ENCODE data around the gene MCM5. TPM values are rescaled to one million over a fixed set of nuclear protein-coding genes. Genes with fewer than 3 reads are reported as not detected.

The MCM5 gene
- total and polyA plus RNA-seq, 2 of the 13 experiments (the other 11 are each of a cell fraction or from before 2014, with no cell fraction given): 40.2 to 93.5 TPM

GRCh38 chr22:35350539-35351503 lies 49.1 kb upstream of the MCM5 start (continued):
- 0 out of 2 replicates have a peak, but pooled peaks have one; percentile 32 for TF ChIP-seq HINFP (CRISPR knock-in tag; IDR thresholded peaks at IDR 0.05; ENCODE audit: low read depth)
- 0 out of 2 replicates have a peak, but pooled peaks have one; percentile 56 for TF ChIP-seq HNRNPL (IDR thresholded peaks at IDR 0.05; ENCODE audit: low read depth, low read length)
- TF ChIP-seq ZNF235 (CRISPR knock-in tag; IDR thresholded peaks at IDR 0.05; ENCODE audit: borderline replicate concordance): no peak
- peak; percentile 79 for TF ChIP-seq ZNF574 (CRISPR knock-in tag; IDR thresholded peaks at IDR 0.05)
- TF ChIP-seq ZNF629 (CRISPR knock-in tag; conservative IDR thresholded peaks at IDR 0.05): peak; percentile 35
- TF ChIP-seq SALL1 (CRISPR knock-in tag; IDR thresholded peaks at IDR 0.05): peak; percentile 63
- no peak for TF ChIP-seq ZBTB26 (CRISPR knock-in tag; IDR thresholded peaks at IDR 0.05; ENCODE audit: borderline replicate concordance)
- TF ChIP-seq KDM3A (CRISPR knock-in tag; IDR thresholded peaks at IDR 0.05; ENCODE audit: low read depth): peak; percentile 89; the same call in 1 of the 2 replicates
- TF ChIP-seq E2F5 (CRISPR knock-in tag; conservative IDR thresholded peaks at IDR 0.05): no peak
- TF ChIP-seq ZNF674 (CRISPR knock-in tag; IDR thresholded peaks at IDR 0.05; ENCODE audit: low read depth): no peak
- 0 out of 2 replicates have a peak, but pooled peaks have one; percentile 71 for TF ChIP-seq TSC22D2 (CRISPR knock-in tag; IDR thresholded peaks at IDR 0.05; ENCODE audit: borderline replicate concordance)
- TF ChIP-seq ZNF781 (CRISPR knock-in tag; IDR thresholded peaks at IDR 0.05; ENCODE audit: borderline replicate concordance, not compliant biosample characterization): no peak
- TF ChIP-seq ZNF766 (CRISPR knock-in tag; IDR thresholded peaks at IDR 0.05; ENCODE audit: borderline replicate concordance): 0 out of 2 replicates have a peak, but pooled peaks have one; percentile 12
- TF ChIP-seq MIER3 (CRISPR knock-in tag; IDR thresholded peaks at IDR 0.05; ENCODE audit: borderline replicate concordance): peak; percentile 77; the same call in 1 of the 2 replicates
- no peak for TF ChIP-seq HNF1A (IDR thresholded peaks at IDR 0.05; ENCODE audit: low read depth)
- peak; percentile 39; the same call in 1 of the 2 replicates for TF ChIP-seq HNF1A (CRISPR knock-in tag; IDR thresholded peaks at IDR 0.05; ENCODE audit: borderline replicate concordance)

Measured in HepG2 (cell line).